8988T (cell line): ENCODE measurements around the gene NOXA1.

Source experiments
- DNase-seq: peaks from one replicate; pipeline ENCODE4 v3.0.0; 2011

The NOXA1 gene

DNA sequence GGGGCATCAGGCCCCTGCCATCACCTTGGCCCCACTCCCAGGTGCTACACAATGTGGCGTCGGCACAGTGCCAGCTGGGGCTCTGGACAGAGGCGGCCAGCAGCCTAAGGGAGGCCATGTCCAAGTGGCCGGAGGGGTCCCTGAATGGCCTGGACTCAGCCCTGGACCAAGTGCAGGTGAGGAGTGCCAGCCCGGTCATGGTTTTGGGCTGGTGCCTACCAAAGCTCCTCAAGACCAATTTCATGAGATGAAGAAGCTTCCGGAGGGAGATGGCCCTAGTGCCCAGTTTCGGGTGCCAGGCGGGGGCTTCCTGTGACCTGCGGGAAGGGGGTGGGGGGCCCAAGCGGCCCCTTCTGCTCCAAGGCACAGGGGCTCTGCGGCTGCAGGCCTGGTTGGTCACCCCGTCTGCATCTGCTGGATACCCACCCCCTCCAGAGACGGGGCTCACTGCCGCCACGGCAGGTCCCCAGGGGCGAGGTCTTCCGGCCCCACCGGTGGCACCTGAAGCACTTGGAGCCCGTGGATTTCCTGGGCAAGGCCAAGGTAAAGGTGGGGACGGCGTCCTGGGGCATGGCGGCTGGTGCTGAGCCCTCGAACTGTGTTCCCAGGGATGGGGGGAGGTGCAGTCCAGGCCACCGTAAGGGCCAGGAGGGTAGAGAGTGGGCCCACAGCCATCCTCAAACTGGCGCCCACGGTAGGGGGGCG is 5.8 kb downstream of the NOXA1 start:
- DNase-seq, result no peak

DNA sequence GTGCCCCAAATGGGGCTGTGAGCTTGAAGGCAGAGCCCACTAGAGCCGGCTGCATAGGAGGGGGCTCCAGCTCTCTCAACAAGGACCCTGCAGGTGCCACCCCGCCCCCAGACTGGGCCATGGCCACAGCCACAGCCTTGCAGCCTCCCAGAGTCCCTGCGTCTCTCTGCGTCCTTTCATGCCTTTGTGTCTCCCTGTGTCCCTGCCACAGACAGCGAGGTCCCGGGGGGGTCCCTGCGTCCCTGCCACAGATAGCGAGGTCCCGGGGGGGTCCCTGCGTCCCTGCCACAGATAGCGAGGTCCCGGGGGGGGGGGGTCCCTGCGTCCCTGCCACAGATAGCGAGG is 6.3 kb downstream of the NOXA1 start:
- DNase-seq, result no peak

DNA sequence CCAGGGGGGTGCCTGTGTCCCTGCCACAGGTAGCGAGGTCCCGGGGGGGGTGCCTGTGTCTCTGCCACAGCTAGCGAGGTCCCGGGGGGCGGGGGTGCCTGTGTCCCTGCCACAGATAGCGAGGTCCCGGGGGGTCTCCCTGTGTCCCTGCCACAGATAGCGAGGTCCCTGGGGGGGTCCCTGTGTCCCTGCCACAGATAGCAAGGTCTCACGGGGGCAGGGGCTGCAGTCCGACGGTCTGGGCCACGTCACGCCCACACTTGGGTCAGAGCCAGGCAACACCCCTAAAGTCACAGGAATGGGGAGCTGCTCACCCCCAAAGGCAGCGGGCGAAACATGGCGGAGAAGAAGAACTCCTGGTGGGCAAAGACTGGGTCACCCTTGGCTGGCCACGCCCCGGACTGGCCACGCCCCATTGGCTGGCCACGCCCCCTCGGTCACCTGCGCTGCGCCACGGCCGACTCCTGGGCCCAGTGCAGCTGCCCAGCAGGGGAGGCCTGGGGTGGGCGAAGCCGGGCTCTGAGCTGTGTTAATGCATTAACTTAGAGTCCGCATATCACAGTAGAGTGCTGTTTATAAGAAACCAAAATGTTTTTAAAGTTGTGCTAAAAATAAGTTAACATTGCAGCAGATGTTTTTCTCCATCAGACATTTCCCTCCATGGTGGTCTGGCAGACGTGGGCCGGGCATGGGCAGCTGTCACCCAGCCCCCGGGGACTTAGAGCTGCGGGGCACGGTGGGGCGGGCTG is 7.0 kb downstream of the NOXA1 start:
- no peak for DNase-seq

DNA sequence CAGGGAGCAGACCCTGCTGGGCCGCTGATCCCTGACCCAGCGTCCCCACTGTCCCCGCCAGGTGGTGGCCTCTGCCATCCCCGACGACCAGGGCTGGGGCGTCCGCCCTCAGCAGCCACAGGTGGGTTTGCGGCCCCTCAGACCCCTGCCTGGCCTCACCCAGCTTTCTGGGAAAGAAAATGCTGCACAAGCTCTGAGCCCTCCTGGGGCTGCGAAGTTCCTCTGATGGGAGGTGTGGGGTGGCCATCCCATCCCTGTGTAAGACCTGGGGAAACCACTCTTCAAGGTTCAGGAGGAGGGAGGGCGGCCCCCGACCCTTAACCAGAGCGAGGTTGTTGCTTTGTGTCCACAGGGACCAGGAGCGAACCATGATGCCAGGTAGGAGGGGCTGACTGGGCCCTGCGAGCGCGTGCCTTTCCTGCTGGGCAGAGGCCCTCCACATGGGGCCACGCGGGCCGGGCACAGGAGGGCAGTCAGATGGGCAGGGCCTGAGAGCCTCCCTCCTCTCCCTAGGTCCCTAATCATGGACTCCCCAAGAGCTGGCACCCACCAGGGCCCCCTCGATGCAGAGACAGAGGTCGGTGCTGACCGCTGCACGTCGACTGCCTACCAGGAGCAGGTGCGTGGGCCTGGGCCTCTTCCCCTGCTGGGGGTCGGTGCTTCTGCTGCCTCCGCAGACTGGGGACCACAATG is 7.7 kb downstream of the NOXA1 start:
- no peak for DNase-seq

DNA sequence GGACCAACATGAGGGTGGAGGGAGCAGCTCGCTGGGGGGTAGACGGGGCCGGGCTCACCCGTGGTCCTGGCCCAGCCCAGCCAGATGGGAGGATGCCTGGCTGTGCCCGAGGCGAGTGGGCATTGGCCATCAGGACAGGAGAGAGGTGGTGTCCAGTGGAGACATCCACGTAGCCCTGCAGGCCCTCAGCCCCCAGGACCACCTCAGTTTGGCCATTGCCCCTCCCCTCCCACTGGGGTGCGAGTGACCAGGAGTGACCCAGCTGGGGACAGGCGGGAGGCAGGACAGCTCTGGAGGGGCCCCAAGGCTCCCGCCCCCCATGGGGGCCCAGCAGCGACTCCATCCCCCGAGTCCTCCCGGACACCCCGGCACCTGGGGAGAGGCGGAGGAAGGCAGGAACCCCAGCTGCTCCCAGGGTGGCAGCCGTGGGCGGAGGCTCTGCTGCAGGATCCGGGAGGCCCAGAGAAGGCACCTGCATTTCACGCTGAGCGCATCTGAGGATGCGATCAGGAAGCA is 8.3 kb downstream of the NOXA1 start:
- DNase-seq, result no peak

DNA sequence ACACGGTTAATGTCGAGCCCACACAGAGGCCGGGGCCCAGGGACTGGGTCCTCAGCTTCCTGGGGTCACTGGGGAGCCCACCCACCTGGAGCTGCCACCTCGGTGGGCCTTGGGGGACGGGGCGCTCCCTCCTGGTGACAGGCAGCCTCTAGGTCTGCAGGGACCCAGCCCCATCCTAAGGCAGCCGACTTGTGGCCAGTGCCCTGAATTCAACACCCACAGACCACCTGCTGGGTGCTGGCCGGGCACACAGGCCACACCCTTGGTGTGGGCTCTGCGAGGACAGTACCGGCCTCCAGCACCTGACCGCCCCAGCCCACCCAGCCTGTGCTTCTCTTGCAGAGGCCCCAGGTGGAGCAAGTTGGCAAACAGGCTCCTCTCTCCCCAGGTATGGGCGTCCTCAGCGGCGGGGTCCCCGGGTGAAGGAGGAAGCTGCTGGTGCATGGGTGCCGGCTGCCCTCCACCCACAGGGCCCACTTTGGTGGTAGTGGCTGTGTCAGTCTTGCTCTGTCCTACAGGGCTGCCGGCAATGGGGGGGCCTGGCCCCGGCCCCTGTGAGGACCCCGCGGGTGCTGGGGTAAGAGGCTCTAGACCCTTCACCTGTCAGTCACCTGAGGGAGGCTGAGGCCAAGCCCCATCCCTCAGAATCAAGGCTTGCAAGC is 9.6 kb downstream of the NOXA1 start:
- DNase-seq, result peak; percentile 19

DNA sequence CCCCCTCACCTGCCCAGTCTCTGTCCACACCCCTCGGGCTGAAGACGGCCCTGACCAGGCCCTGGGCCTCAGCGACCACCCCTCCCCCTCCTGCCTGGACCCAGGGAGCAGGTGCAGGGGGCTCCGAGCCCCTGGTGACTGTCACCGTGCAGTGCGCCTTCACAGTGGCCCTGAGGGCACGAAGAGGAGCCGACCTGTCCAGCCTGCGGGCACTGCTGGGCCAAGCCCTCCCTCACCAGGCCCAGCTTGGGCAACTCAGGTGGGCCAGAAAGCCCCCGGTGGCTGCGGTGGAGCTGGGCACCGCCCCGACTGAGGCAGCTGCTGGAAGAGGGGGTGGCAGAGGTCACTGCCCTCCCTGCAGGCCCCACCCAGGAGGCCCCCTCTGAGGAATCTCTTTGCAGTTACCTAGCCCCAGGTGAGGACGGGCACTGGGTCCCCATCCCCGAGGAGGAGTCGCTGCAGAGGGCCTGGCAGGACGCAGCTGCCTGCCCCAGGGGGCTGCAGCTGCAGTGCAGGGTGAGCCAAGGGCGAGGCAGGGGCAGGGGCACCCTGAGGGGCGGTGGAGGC is 10.2 kb downstream of the NOXA1 start:
- no peak for DNase-seq

DNA sequence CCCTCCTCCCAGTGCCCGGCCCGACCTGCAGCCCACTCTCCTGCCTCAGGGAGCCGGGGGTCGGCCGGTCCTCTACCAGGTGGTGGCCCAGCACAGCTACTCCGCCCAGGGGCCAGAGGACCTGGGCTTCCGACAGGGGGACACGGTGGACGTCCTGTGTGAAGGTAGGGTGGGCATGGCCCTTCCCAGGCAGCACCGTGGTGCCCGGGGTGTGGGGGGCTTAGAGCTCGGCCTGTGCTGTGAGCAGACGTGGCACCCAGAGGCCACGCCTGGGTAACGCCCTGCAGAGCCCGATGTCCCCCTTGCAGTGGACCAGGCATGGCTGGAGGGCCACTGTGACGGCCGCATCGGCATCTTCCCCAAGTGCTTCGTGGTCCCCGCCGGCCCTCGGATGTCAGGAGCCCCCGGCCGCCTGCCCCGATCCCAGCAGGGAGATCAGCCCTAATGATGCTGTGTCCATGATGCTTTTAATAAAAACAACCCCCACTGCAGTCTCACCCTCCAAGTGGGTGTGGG is 10.8 kb downstream of the NOXA1 start:
- peak; percentile 8 for DNase-seq

DNA sequence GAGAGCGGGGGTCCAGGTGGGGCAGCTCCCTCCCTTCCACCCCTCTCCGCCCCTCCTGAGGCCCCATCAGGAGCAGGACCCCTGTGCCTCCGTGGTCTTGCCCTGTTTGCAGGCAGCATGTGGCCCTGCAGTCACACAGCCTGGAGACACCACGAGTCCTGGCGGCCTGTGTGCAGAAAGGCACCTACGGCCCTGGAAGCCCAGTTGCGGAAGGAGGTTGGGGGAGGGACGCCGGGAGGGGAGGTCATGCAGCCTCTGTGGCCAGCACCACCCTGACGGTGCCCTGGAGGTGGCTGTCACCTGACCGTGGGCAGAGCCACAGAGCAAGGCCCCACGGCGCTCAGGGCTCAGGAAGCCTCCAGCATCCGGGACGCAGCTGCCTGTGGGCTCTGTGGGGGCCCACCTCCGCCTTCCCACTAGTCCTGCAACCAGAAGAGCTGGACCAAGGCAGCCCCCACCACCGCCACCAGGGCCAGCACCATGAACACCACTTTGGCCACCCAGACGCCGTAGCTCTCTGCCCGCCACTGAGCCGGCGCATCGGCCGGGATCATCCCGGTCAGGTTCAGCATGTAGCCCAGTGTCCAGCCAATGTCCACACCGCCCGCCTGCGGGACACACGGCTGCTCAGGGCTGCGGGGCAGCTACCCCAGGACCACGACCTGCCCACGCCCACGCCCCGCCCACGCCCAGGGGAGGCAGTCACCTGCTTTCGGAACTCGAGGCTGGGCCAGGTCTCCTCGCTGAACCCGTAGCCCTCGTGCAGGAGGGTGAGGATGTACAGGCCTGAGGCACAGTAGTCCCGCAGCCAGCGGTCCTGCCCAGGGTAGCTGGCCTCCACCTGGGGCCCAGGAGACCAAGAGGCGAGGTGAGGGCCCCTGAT is 11.5 kb downstream of the NOXA1 start:
- DNase-seq, result peak; percentile 33

DNA sequence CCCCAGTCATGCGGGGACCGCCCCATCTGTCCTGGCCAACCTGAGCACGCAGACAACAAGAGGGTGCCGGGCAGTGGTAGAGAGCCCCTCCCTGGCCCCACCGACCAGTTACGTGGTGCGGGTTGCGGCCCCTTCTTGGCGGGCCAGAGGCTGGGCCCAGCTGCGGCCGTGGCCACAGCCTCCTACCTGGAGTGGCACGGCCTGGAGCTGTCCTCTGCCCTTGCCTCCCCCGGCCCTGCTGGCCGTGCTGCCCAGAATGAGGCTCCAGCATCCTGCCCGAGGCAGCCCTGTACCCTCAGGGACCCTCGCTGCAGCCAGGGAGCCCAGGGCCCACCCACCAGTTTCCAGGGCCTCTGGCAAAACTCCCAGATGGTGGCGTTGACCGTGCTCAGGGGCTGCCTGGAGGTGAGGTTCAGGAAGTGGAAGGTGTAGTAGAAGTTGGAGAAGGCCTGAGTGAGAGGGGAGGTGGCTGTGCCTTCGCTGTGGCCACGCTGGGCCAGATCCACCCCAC is 12.2 kb downstream of the NOXA1 start:
- DNase-seq, result no peak

DNA sequence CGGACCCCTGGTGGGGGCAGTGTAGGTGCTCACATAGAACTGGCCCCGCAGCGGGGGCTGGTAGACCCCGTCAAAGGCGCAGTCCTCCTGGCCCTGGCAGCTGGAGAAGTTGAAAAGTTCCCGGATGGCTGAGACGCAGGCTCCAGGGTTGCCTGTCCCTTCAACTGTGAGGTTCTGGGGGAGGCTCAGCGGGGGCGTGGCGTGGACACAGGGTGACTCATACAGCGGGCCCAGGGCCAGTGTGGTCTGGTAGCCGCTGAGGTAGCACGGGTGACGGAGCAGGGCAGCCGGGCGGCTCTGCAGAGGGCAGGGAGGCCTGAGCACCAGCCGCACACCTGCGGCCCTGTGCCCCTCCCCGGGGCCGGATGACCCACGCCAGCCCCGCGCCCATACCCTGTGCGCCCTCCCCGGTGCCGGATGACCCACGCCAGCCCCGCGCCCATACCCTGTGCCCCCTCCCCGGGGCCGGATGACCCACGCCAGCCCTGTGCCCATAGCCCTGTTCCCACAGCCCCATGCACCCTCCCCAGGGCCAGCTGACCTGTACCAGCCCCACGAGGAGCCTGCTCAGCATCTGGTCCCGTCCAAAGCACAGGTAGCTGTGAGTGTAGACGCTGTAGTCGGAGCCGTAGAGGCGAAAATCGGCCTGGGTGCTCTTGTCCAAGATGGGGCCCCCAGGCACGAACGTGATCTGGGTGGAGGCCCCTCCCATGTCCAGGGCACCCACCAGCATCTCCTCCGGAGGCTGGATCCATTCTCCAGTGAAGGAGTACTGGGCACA is 13.0 kb downstream of the NOXA1 start:
- peak; percentile 83 for DNase-seq

DNA sequence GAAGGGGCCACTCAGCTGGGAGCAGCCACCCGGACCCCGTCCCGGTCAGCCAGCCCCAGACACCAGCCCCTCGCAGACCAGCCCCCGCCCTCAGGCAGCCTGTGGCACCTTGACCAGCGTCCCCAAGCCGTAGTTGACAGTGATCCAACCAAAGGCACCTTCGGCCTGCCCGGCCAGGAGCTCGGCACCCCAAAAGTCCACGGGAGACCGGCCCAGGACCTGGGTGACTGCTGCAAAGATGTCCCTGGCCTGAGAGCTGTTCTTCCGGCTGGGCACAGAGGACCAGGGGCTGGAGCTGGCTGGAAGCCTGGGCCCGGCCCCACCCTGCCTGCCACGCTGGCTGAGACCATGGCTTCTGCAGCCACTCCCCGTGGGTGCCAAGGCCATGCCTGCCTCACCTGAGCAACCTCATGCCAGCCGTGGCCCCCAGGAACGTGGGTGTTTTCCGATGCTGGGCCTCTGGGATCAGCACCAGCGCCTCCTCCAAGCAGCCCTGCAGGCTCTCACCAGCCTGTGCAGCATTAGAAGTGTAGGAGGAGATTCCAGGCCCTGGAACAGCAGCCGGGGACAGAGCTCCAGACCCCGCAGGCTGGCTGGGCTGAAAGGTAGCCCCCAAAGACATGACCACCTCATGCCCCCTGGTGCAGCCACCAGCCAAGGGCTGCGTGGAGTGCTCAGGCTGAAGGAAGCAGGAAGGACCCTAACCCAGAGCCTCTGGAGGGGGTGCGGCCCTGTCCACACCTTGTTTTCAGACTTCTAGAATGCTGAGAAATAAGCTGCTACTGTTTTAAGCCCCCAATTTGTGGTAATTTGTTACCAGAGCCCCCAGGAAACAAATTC is 13.8 kb downstream of the NOXA1 start:
- DNase-seq, result peak; percentile 48

DNA sequence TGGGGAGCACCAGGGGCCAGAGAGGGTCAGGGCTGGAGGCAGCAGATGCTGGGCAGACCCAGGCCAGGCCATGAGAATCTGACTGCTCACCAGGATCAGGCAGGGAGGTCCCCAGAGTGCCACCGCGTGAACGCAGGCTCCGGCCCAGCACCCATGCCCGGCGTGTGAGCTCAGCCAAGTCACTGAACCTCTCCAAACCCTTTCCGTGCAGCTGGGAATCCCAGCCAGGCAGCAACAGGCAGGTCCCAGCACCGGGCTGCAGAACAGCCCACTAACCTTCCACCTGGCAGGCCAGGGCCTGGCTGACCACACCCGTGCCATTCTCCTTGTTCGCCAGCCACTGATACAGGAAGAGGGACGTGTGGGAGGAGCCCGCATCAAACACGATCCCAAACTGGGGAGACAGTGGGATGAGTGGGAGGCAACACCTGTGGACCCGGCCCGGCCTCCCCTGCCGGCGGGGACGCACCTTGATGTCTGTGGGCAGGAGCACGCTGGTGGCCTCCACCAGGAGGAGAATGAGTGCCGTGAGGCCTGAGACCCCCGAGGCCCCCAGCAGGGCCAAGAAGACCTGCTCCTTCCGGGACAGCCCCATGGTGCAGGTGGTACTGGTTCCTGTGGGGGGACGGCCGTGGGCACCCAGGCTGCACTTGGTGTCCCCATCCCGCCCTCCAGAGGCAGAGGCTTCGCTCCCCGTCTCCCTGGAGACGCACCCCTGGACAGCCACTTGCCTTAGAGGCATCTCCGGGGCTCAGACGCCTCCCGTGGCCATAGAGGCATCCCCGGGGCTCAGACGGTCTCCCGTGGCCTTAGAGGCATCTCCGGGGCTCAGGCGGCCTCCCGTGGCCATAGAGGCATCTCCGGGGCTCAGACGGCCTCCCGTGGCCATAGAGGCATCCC is 14.7 kb downstream of the NOXA1 start:
- DNase-seq, result peak; percentile 37

DNA sequence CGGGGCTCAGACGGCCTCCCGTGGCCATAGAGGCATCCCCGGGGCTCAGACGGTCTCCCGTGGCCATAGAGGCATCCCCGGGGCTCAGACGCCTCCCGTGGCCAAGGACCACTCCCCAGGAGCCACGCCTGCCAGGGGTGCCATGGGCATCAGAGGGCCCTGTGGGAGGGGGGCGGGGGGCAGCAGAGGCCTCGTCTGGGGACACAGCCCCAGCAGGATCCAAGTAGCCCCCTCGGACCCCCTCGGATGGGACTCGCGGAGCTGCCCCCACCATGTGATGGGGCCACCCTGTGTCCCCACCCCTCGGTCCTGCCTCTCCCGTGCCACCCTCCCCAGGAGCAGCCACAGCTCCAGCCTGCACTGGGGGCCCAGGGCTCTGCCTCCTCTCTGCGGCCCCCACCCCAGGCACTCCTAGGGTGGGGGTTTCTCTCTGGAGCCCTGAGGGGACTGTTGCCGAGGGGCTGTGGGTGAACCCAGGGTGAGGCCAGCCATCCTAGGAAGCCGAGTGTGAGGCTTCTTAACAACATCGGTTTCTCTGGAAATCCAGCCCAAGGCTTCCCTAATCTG is 15.5 kb downstream of the NOXA1 start:
- DNase-seq, result peak; percentile 28

DNA sequence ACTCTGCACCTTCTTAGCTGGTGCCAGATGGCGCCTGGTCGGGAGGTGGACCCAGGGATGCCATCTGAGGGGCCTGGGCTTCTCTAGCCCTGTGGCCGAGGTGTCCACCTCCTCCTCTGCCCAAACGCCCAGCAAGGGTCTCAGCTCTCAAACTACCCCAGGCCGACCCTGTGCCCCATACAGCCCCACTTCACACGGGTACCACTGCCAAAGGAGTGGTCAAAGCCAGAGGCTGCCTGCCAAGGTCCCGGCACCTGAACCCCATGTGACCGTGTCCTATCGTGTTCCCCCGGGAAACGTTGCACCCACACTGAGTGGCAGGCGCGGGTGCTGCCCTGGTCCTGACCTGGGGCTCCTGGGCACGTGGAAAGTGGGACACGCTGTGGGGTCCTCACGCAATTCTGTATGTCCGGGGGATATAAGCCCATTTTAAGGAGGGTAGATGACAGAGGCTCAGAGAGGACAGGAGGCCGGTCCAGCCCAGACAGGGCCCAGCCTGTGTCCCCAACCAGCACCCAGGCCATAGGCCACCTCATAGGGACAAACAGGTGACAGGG is 16.0 kb downstream of the NOXA1 start:
- peak; percentile 46 for DNase-seq

DNA sequence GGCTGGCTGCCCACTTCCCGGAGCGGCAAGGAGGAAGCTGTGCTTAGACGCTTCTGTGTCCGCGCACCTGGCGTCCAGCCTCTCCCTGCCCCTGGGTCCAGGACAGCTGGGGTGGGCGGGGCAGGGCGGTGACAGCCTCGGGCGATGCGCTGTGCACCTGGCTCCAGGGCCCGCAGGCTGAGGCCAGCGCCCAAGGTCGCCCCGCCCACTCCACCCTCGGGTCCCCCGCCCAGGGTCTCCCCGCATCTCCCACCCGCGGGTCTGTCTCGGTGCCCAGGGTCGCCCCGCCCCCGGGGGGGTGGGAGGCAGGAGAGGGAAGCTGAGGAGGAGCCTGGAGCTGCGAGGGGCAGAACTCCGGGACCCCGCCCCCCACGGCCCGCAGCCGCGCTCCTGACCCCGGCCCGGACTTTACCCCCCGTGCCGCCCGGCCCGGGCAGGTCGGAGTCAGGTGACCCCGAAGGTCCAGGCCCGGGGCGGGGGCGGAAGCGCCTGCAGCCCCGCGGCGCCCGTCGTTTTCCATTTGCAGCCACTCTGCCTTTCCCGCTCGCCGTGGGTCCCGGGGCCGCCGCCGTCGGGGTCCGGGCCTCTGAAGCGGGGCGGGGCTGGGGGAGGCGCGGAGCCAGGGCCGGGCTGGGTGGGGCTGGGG is 18.2 kb downstream of the NOXA1 start, which contains the start of gene ENTPD8:
Gene ENTPD8, minus strand, starts transcription at position 69 of the 646 bp plus-strand sequence. CDS start 3,072 bp downstream, outside the sequence.
- DNase-seq, result peak; percentile 98

DNA sequence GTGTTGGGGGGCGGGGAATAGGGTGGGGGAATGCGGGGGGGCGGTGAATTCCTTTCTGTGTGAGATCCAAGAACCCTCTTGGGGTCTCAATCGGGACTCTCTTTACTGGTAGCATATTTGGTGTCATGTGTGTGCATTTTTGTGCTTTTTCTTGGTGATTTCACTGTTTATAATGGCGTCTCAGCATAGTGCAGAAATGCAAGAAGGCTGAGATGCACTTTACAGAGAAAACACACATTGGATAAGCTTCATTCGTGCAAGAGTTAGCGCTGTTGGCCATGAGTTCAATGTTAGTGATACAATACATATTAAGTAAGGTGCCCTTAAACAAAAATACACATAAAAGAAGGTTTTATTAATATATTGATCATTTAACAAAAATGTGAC is 18.7 kb downstream of the NOXA1 start:
- no peak for DNase-seq
